ENCODE results near the gene MDFIC.

Gene MDFIC

GRCh38 chr7:114986190-114987180, 64.6 kb downstream of the MDFIC start:
- no peak for DNase-seq (ENCODE audit: low read depth)
- TF ChIP-seq POLR2A (IDR thresholded peaks at IDR 0.05; ENCODE audit: extremely low read depth, insufficient read length) (no peak), MYC (IDR thresholded peaks at IDR 0.05; ENCODE audit: low read depth, low read length) (no peak)
- TF ChIP-seq, protein P1, sequence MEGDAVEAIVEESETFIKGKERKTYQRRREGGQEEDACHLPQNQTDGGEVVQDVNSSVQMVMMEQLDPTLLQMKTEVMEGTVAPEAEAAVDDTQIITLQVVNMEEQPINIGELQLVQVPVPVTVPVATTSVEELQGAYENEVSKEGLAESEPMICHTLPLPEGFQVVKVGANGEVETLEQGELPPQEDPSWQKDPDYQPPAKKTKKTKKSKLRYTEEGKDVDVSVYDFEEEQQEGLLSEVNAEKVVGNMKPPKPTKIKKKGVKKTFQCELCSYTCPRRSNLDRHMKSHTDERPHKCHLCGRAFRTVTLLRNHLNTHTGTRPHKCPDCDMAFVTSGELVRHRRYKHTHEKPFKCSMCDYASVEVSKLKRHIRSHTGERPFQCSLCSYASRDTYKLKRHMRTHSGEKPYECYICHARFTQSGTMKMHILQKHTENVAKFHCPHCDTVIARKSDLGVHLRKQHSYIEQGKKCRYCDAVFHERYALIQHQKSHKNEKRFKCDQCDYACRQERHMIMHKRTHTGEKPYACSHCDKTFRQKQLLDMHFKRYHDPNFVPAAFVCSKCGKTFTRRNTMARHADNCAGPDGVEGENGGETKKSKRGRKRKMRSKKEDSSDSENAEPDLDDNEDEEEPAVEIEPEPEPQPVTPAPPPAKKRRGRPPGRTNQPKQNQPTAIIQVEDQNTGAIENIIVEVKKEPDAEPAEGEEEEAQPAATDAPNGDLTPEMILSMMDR (IDR thresholded peaks at IDR 0.05; ENCODE audit: low read depth, low read length) = no peak
- TF ChIP-seq, protein P2, sequence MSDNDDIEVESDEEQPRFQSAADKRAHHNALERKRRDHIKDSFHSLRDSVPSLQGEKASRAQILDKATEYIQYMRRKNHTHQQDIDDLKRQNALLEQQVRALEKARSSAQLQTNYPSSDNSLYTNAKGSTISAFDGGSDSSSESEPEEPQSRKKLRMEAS (IDR thresholded peaks at IDR 0.05; ENCODE audit: low read depth, low read length) = no peak
- H3K4me3 ChIP-seq (ENCODE audit: low read depth, low read length) = no peak overlapping the region

GRCh38 chr7:114988026-114988425, 66.1 kb downstream of the MDFIC start:
- no peak overlapping the region for H3K4me3 ChIP-seq (ENCODE audit: low read depth, low read length)
- TF ChIP-seq, protein P2 (IDR thresholded peaks at IDR 0.05; ENCODE audit: low read depth, low read length) = no peak
- TF ChIP-seq, protein P1 (IDR thresholded peaks at IDR 0.05; ENCODE audit: low read depth, low read length) = no peak
- TF ChIP-seq POLR2A (IDR thresholded peaks at IDR 0.05; ENCODE audit: extremely low read depth, insufficient read length) = no peak
- TF ChIP-seq MYC (IDR thresholded peaks at IDR 0.05; ENCODE audit: low read depth, low read length) = no peak
- no peak for DNase-seq (ENCODE audit: low read depth)

- H3K4me3 ChIP-seq (ENCODE audit: low read depth, low read length) = no peak overlapping the region
- TF ChIP-seq, protein P1 (IDR thresholded peaks at IDR 0.05; ENCODE audit: low read depth, low read length) = no peak
- TF ChIP-seq POLR2A (IDR thresholded peaks at IDR 0.05; ENCODE audit: extremely low read depth, insufficient read length) (no peak), MYC (IDR thresholded peaks at IDR 0.05; ENCODE audit: low read depth, low read length) (no peak)
- TF ChIP-seq, protein P2 (IDR thresholded peaks at IDR 0.05; ENCODE audit: low read depth, low read length) = no peak
- no peak for DNase-seq (ENCODE audit: low read depth)
Measured at GRCh38 chr7:114988755-114989375, 67.0 kb downstream of the MDFIC start.

GRCh38 chr7:114989531-114989930, 67.6 kb downstream of the MDFIC start:
- H3K4me3 ChIP-seq (ENCODE audit: low read depth, low read length) = no peak overlapping the region
- TF ChIP-seq, protein P1 (IDR thresholded peaks at IDR 0.05; ENCODE audit: low read depth, low read length) = no peak
- TF ChIP-seq, protein P2 (IDR thresholded peaks at IDR 0.05; ENCODE audit: low read depth, low read length) = no peak
- TF ChIP-seq POLR2A (IDR thresholded peaks at IDR 0.05; ENCODE audit: extremely low read depth, insufficient read length) (no peak), MYC (IDR thresholded peaks at IDR 0.05; ENCODE audit: low read depth, low read length) (no peak)
- no peak for DNase-seq (ENCODE audit: low read depth)

DNA sequence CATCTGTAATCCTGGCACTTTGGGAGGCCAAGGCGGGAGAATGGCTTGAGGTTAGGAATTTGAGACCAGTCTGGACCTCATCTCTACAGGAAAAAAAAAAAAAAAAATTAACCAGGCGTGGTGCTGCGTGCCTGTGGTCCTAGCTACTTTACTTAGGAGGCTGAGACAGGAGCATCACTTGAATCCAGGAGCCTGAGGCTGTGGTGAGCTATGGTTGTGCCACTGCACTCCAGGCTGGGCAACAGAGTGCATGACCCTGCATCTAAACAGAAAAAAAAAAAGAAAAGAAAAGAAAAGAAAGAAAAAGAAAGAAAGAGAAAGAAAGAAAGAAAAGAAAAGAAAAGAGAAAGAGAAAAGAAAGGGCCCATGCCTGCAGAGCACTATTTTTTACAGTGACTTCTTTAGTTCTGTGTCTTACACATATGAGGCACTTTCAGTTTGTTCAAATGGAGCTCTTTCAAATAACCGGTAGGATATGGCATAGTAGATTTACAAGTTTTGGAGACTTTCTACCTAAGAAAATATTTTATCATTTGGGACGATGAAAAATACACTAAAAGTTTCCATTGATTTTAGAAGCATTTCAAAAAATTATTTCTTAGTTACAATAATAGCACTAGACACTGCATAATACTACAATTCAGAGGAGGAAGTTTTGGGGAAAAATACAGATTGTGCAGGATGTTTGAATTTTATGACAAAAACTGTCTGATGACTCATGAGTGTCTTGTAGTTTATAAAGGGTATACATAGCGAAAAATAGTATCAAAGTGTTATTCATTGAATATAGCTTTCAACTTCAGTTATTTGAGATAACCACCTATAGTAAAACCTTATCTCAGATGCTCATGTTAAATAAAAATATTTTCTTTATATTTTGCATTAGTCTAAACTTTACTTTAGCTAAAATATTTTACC, 75.9 kb downstream of the MDFIC start:
- TF ChIP-seq POLR2A (IDR thresholded peaks at IDR 0.05; ENCODE audit: extremely low read depth, insufficient read length) (no peak), MYC (IDR thresholded peaks at IDR 0.05; ENCODE audit: low read depth, low read length) (no peak)
- TF ChIP-seq, protein P2 (IDR thresholded peaks at IDR 0.05; ENCODE audit: low read depth, low read length) = no peak
- TF ChIP-seq, protein P1 (IDR thresholded peaks at IDR 0.05; ENCODE audit: low read depth, low read length) = no peak
- no peak for DNase-seq (ENCODE audit: low read depth)
- H3K4me3 ChIP-seq (ENCODE audit: low read depth, low read length) = no peak overlapping the region

All from NB4 (cell line).